ENCODE data around the gene TMEM229B. TPM values are rescaled to one million over a fixed set of nuclear protein-coding genes. Genes with fewer than 3 reads are reported as not detected.

Gene TMEM229B
- total and polyA plus RNA-seq, 4 donors, result 0.28 to 4.8 (median 2.3) TPM

GRCh38 chr14:67495827-67496226 is 7.3 kb upstream of the TMEM229B start:
- DNase-seq, result no peak
- Histone ChIP-seq H3K27ac (ENCODE audit: low read depth in 1 of 2, low read length in 2 of 2) (no peak overlapping the region), H3K4me3 (ENCODE audit: low read length in 2 of 2) (no peak overlapping the region), H3K36me3 (ENCODE audit: control insufficient read depth in 1 of 2, insufficient read depth in 2 of 2, low read length in 1 of 2) (no peaks in the 10 kb centered on the region), H3K9me3 (ENCODE audit: control insufficient read depth, low read length) (peaks cover 9% of the 10 kb centered on the region), H3K27me3 (ENCODE audit: control insufficient read depth in 1 of 2, insufficient read depth in 2 of 2, low read length in 1 of 2) (no peaks in the 10 kb centered on the region), H3K4me1 (ENCODE audit: control insufficient read depth in 1 of 2, insufficient read depth in 2 of 2, low read length in 2 of 2) (no peaks in the 10 kb centered on the region)
- intact Hi-C loops (cut with DNase I), result no loop called here
- 96% methylated on average over 1 of the region's 1 CpG for WGBS, 2 donors
- ATAC-seq (ENCODE audit: low FRiP score), result no peak

GRCh38 chr14:67493092-67493717 is 4.7 kb upstream of the TMEM229B start:
- H3K4me1 ChIP-seq (ENCODE audit: control insufficient read depth in 1 of 2, insufficient read depth in 2 of 2, low read length in 2 of 2), result no peaks in the 10 kb centered on the region
- ATAC-seq (ENCODE audit: low FRiP score), result no peak
- H3K27me3 ChIP-seq (ENCODE audit: control insufficient read depth in 1 of 2, insufficient read depth in 2 of 2, low read length in 1 of 2), result no peaks in the 10 kb centered on the region
- WGBS, 2 donors, result 92 to 95% methylated on average over 8 of the region's 8 CpGs
- H3K27ac ChIP-seq (ENCODE audit: low read depth in 1 of 2, low read length in 2 of 2), result no peak overlapping the region
- no peak overlapping the region for H3K4me3 ChIP-seq (ENCODE audit: low read length in 2 of 2)
- H3K9me3 ChIP-seq (ENCODE audit: control insufficient read depth, low read length), result peaks cover 9% of the 10 kb centered on the region
- no peaks in the 10 kb centered on the region for H3K36me3 ChIP-seq (ENCODE audit: control insufficient read depth in 1 of 2, insufficient read depth in 2 of 2, low read length in 1 of 2)
- DNase-seq, result no peak
- intact Hi-C loops (cut with DNase I), result no loop called here

- Histone ChIP-seq H3K4me3 (ENCODE audit: low read length in 2 of 2) (no peak overlapping the region), H3K27me3 (ENCODE audit: control insufficient read depth in 1 of 2, insufficient read depth in 2 of 2, low read length in 1 of 2) (no peaks in the 10 kb centered on the region), H3K4me1 (ENCODE audit: control insufficient read depth in 1 of 2, insufficient read depth in 2 of 2, low read length in 2 of 2) (no peaks in the 10 kb centered on the region), H3K9me3 (ENCODE audit: control insufficient read depth, low read length) (peaks cover 9% of the 10 kb centered on the region), H3K36me3 (ENCODE audit: control insufficient read depth in 1 of 2, insufficient read depth in 2 of 2, low read length in 1 of 2) (no peaks in the 10 kb centered on the region), H3K27ac (ENCODE audit: low read depth in 1 of 2, low read length in 2 of 2) (no peak overlapping the region)
- intact Hi-C loops (cut with DNase I), result no loop called here
- WGBS, 2 donors, result 88 to 89% methylated on average over 3 of the region's 3 CpGs
- DNase-seq, result no peak
- ATAC-seq (ENCODE audit: low FRiP score), result no peak
Measured at GRCh38 chr14:67492538-67492937, 4.0 kb upstream of the TMEM229B start.

- WGBS, 2 donors, result 55 to 57% methylated on average over 9 of the region's 9 CpGs
- intact Hi-C loops (cut with DNase I), result no loop called here
- H3K36me3 ChIP-seq (ENCODE audit: control insufficient read depth in 1 of 2, insufficient read depth in 2 of 2, low read length in 1 of 2), result no peaks in the 10 kb centered on the region
- DNase-seq (no peak), ATAC-seq (ENCODE audit: low FRiP score) (no peak)
- no peaks in the 10 kb centered on the region for H3K4me1 ChIP-seq (ENCODE audit: control insufficient read depth in 1 of 2, insufficient read depth in 2 of 2, low read length in 2 of 2)
- H3K9me3 ChIP-seq (ENCODE audit: control insufficient read depth, low read length), result peaks cover 9% of the 10 kb centered on the region
- H3K4me3 ChIP-seq (ENCODE audit: low read length in 2 of 2), result no peak overlapping the region
- no peak overlapping the region for H3K27ac ChIP-seq (ENCODE audit: low read depth in 1 of 2, low read length in 2 of 2)
- no peaks in the 10 kb centered on the region for H3K27me3 ChIP-seq (ENCODE audit: control insufficient read depth in 1 of 2, insufficient read depth in 2 of 2, low read length in 1 of 2)
Measured at GRCh38 chr14:67491741-67492507, 3.4 kb upstream of the TMEM229B start.

GRCh38 chr14:67491285-67491684 is 2.8 kb upstream of the TMEM229B start:
- no peak for ATAC-seq (ENCODE audit: low FRiP score)
- intact Hi-C loops (cut with DNase I), result no loop called here
- DNase-seq, result no peak
- H3K4me3 ChIP-seq (ENCODE audit: low read length in 2 of 2), result no peak overlapping the region
- no peaks in the 10 kb centered on the region for H3K4me1 ChIP-seq (ENCODE audit: control insufficient read depth in 1 of 2, insufficient read depth in 2 of 2, low read length in 2 of 2)
- no peak overlapping the region for H3K27ac ChIP-seq (ENCODE audit: low read depth in 1 of 2, low read length in 2 of 2)
- WGBS, 2 donors, result 79 to 93% methylated on average over 3 of the region's 3 CpGs
- peaks cover 9% of the 10 kb centered on the region for H3K9me3 ChIP-seq (ENCODE audit: control insufficient read depth, low read length)
- no peaks in the 10 kb centered on the region for H3K36me3 ChIP-seq (ENCODE audit: control insufficient read depth in 1 of 2, insufficient read depth in 2 of 2, low read length in 1 of 2)
- H3K27me3 ChIP-seq (ENCODE audit: control insufficient read depth in 1 of 2, insufficient read depth in 2 of 2, low read length in 1 of 2), result no peaks in the 10 kb centered on the region

- DNase-seq (no peak), ATAC-seq (ENCODE audit: low FRiP score) (no peak)
- H3K27ac ChIP-seq (ENCODE audit: low read depth in 1 of 2, low read length in 2 of 2), result no peak overlapping the region
- H3K36me3 ChIP-seq (ENCODE audit: control insufficient read depth in 1 of 2, insufficient read depth in 2 of 2, low read length in 1 of 2), result no peaks in the 10 kb centered on the region
- H3K4me1 ChIP-seq (ENCODE audit: control insufficient read depth in 1 of 2, insufficient read depth in 2 of 2, low read length in 2 of 2), result no peaks in the 10 kb centered on the region
- intact Hi-C loops (cut with DNase I), result no loop called here
- H3K9me3 ChIP-seq (ENCODE audit: control insufficient read depth, low read length), result peaks cover 9% of the 10 kb centered on the region
- 76 to 84% methylated on average over 4 of the region's 4 CpGs for WGBS, 2 donors
- no peaks in the 10 kb centered on the region for H3K27me3 ChIP-seq (ENCODE audit: control insufficient read depth in 1 of 2, insufficient read depth in 2 of 2, low read length in 1 of 2)
- H3K4me3 ChIP-seq (ENCODE audit: low read length in 2 of 2), result no peak overlapping the region
Measured at GRCh38 chr14:67490196-67490595, 1.7 kb upstream of the TMEM229B start.

- no peak overlapping the region for H3K27ac ChIP-seq (ENCODE audit: low read depth in 1 of 2, low read length in 2 of 2)
- intact Hi-C loops (cut with DNase I), result no loop called here
- H3K36me3 ChIP-seq (ENCODE audit: control insufficient read depth in 1 of 2, insufficient read depth in 2 of 2, low read length in 1 of 2), result no peaks in the 10 kb centered on the region
- DNase-seq, result no peak
- H3K9me3 ChIP-seq (ENCODE audit: control insufficient read depth, low read length), result no peaks in the 10 kb centered on the region
- no peaks in the 10 kb centered on the region for H3K4me1 ChIP-seq (ENCODE audit: control insufficient read depth in 1 of 2, insufficient read depth in 2 of 2, low read length in 2 of 2)
- WGBS, 2 donors, result 67 to 82% methylated on average over 4 of the region's 4 CpGs
- no peaks in the 10 kb centered on the region for H3K27me3 ChIP-seq (ENCODE audit: control insufficient read depth in 1 of 2, insufficient read depth in 2 of 2, low read length in 1 of 2)
- H3K4me3 ChIP-seq (ENCODE audit: low read length in 2 of 2), result no peak overlapping the region
- no peak for ATAC-seq (ENCODE audit: low FRiP score)
Measured at GRCh38 chr14:67487332-67487731, 1.2 kb downstream of the TMEM229B start.

- Histone ChIP-seq H3K9me3 (ENCODE audit: control insufficient read depth, low read length) (no peaks in the 10 kb centered on the region), H3K27ac (ENCODE audit: low read depth in 1 of 2, low read length in 2 of 2) (no peak overlapping the region), H3K4me1 (ENCODE audit: control insufficient read depth in 1 of 2, insufficient read depth in 2 of 2, low read length in 2 of 2) (no peaks in the 10 kb centered on the region), H3K4me3 (ENCODE audit: low read length in 2 of 2) (no peak overlapping the region), H3K27me3 (ENCODE audit: control insufficient read depth in 1 of 2, insufficient read depth in 2 of 2, low read length in 1 of 2) (no peaks in the 10 kb centered on the region), H3K36me3 (ENCODE audit: control insufficient read depth in 1 of 2, insufficient read depth in 2 of 2, low read length in 1 of 2) (no peaks in the 10 kb centered on the region)
- intact Hi-C loops (cut with DNase I), result no loop called here
- ATAC-seq (ENCODE audit: low FRiP score), result no peak
- no peak for DNase-seq
- 40 to 43% methylated on average over 4 of the region's 4 CpGs for WGBS, 2 donors
Measured at GRCh38 chr14:67486890-67487289, 1.6 kb downstream of the TMEM229B start.

GRCh38 chr14:67485501-67486095 is 2.9 kb downstream of the TMEM229B start:
- Histone ChIP-seq H3K36me3 (ENCODE audit: control insufficient read depth in 1 of 2, insufficient read depth in 2 of 2, low read length in 1 of 2) (no peaks in the 10 kb centered on the region), H3K4me1 (ENCODE audit: control insufficient read depth in 1 of 2, insufficient read depth in 2 of 2, low read length in 2 of 2) (no peaks in the 10 kb centered on the region), H3K4me3 (ENCODE audit: low read length in 2 of 2) (no peak overlapping the region), H3K27ac (ENCODE audit: low read depth in 1 of 2, low read length in 2 of 2) (no peak overlapping the region), H3K9me3 (ENCODE audit: control insufficient read depth, low read length) (no peaks in the 10 kb centered on the region), H3K27me3 (ENCODE audit: control insufficient read depth in 1 of 2, insufficient read depth in 2 of 2, low read length in 1 of 2) (no peaks in the 10 kb centered on the region)
- no peak for DNase-seq
- no peak for ATAC-seq (ENCODE audit: low FRiP score)
- 84 to 89% methylated on average over 4 of the region's 4 CpGs for WGBS, 2 donors
- intact Hi-C loops (cut with DNase I), result no loop called here
